ENCODE measurements around the gene MFSD6.

DNA sequence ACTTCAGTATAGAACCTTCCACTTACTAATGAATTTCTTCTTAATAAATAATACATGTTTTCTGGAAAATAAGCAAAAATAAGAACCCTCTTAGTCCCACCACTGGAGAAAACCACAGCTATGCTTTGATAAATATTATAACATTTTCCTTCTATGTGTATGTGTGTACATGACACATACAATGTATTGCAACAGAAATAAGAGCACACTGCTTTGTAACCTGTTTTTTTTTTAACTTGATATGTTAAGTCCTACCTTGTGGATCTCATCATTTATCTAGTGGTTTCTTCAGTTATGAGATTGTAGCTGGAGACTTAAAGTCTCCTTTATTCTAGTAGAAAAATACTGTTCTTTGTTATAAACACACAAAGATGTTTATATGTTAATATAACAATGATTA is 47.6 kb upstream of the MFSD6 start:
- no peak for TF ChIP-seq CTCF (IDR thresholded peaks at IDR 0.05)
- no peak for TF ChIP-seq POLR2A (IDR thresholded peaks at IDR 0.05)
- no peak for TF ChIP-seq EP300 (IDR thresholded peaks at IDR 0.05)
